H1 (cell line): Measurements from ENCODE around the gene FGF14. TPM values are rescaled to one million over a fixed set of nuclear protein-coding genes. Genes with fewer than 3 reads are reported as not detected.

ENCODE experiments used
- CTCF ChIA-PET: fragments of 300-600 bp; sonication (Branson Sonifier 250); formaldehyde crosslinking; loops from one replicate; lab custom pipeline; 2021; ENCODE audit not compliant: partially characterized antibody; lab: Charles Lee
- POLR2A ChIA-PET: fragments of 300-600 bp; sonication (Branson Sonifier 250); formaldehyde crosslinking; loops from one replicate; lab custom pipeline; 2021; ENCODE audit warnings: inconsistent platforms; ENCODE audit not compliant: partially characterized antibody; lab: Charles Lee
- DNase-seq, 2 experiments: peaks; one replicate each; pipeline versions ENCODE4 v3.0.0 to v3.0.0-alpha.2; 2010 to 2022; ENCODE audit warnings: low spot score in 2 of 2, low read depth in 1 of 2, mixed read lengths in 1 of 2
- FAIRE-seq: peaks from 2 replicates; lab custom pipeline; 2011; peaks lifted over from hg19 to GRCh38; lab: Jason Lieb, UNC
- H2AFZ ChIP-seq: 2 replicates; pipeline ENCODE4 v1.8.1; 2012; ENCODE audit warnings: low read length, inconsistent platforms
- H2AK5ac ChIP-seq: 2 replicates; pipeline ENCODE4 v1.6.1; 2013; ENCODE audit warnings: low read depth, low read length
- H2BK120ac ChIP-seq: replicated peaks from 2 replicates; pipeline ENCODE3; 2013; ENCODE audit warnings: low read depth, low read length, inconsistent platforms
- H2BK12ac ChIP-seq: 2 replicates; pipeline ENCODE4 v1.6.1; 2013; ENCODE audit warnings: low read depth, low read length
- H2BK15ac ChIP-seq: 2 replicates; pipeline ENCODE4 v1.6.1; 2013; ENCODE audit warnings: low read length
- H2BK20ac ChIP-seq: 2 replicates; pipeline ENCODE4 v1.6.1; 2013; ENCODE audit warnings: low read length
- H2BK5ac ChIP-seq: 2 replicates; pipeline ENCODE4 v1.6.1; 2013; ENCODE audit warnings: low read depth, low read length
- H3K14ac ChIP-seq: 2 replicates; pipeline ENCODE4 v1.6.1; 2013; ENCODE audit warnings: inconsistent platforms; ENCODE audit not compliant: insufficient read length
- H3K18ac ChIP-seq: 2 replicates; pipeline ENCODE4 v1.6.1; 2013; ENCODE audit warnings: low read length; ENCODE audit errors: extremely low read depth
- H3K23ac ChIP-seq: 2 replicates; pipeline ENCODE4 v1.6.1; 2013; ENCODE audit warnings: inconsistent platforms; ENCODE audit not compliant: insufficient read length
- H3K23me2 ChIP-seq: 2 replicates; pipeline ENCODE4 v1.6.1; 2013; ENCODE audit warnings: low read depth, low read length
- H3K27ac ChIP-seq: 2 replicates; pipeline ENCODE4 v1.6.1; 2011; ENCODE audit warnings: low read depth, low read length, inconsistent platforms
- H3K27me3 ChIP-seq, 4 experiments: replicated peaks in 1 of 4; 1 replicate in 1 of 4; 2 replicates in 3 of 4; pipeline versions ENCODE4 v1.6.1 to v1.8.1; 2011 to 2013; ENCODE audit warnings: low read length in 3 of 4, mild to moderate bottlenecking in 3 of 4, inconsistent platforms in 2 of 4, mixed read lengths in 2 of 4, moderate library complexity in 1 of 4; ENCODE audit not compliant: control insufficient read depth in 3 of 4, insufficient read depth in 3 of 4; ENCODE audit errors: extremely low read depth in 1 of 4
- H3K36me3 ChIP-seq, 4 experiments: 2 replicates each; pipeline versions ENCODE4 v1.6.1 to v1.8.1; 2011 to 2013; ENCODE audit warnings: mild to moderate bottlenecking in 4 of 4, low read length in 3 of 4, moderate library complexity in 2 of 4, control low read depth in 1 of 4, inconsistent platforms in 1 of 4; ENCODE audit not compliant: insufficient read depth in 4 of 4, control insufficient read depth in 2 of 4
- H3K4ac ChIP-seq: replicated peaks from 2 replicates; pipeline ENCODE3; 2013; ENCODE audit warnings: low read length, low read depth, mixed read lengths, inconsistent platforms; ENCODE audit not compliant: insufficient read length
- H3K4me1 ChIP-seq, 4 experiments: replicated peaks in 1 of 4; 1 replicate in 1 of 4; 2 replicates in 3 of 4; pipeline versions ENCODE4 v1.6.1 to v1.8.1; 2011 to 2013; ENCODE audit warnings: low read length in 3 of 4, inconsistent platforms in 2 of 4, mixed read lengths in 1 of 4; ENCODE audit not compliant: insufficient read depth in 4 of 4, control insufficient read depth in 3 of 4
- H3K4me2 ChIP-seq, 2 experiments: 2 replicates each; pipeline versions ENCODE4 v1.6.1 to v1.8.1; 2011 to 2013; ENCODE audit warnings: low read depth in 2 of 2, low read length in 2 of 2, control low read depth in 1 of 2, inconsistent platforms in 1 of 2, mild to moderate bottlenecking in 1 of 2; ENCODE audit not compliant: insufficient read depth in 1 of 2
- H3K4me3 ChIP-seq, 4 experiments: fragments of 200-600, 300-600 bp in 1 of 4; sonication (generic), shearing (Covaris generic), sonication (Bioruptor Twin) in 1 of 4; 2 replicates each; pipeline versions ENCODE4 v1.5.1 to v1.8.1; 2011 to 2016; ENCODE audit warnings: low read length in 4 of 4, low read depth in 3 of 4, control low read depth in 2 of 4, inconsistent platforms in 2 of 4, mild to moderate bottlenecking in 2 of 4, mixed read lengths in 1 of 4, moderate library complexity in 1 of 4; ENCODE audit not compliant: insufficient read depth in 2 of 4; ENCODE audit errors: extremely low read depth in 1 of 4
- H3K56ac ChIP-seq: replicated peaks from 2 replicates; pipeline ENCODE3; 2013; ENCODE audit warnings: low read depth, mild to moderate bottlenecking, mixed read lengths, low read length, inconsistent platforms; ENCODE audit not compliant: insufficient read length
- H3K79me1 ChIP-seq: 2 replicates; pipeline ENCODE4 v1.6.1; 2013; ENCODE audit warnings: low read depth, low read length, control low read depth
- H3K79me2 ChIP-seq, 2 experiments: 2 replicates each; pipeline versions ENCODE4 v1.6.1 to v1.8.1; 2012 to 2013; ENCODE audit warnings: low read length in 2 of 2, mild to moderate bottlenecking in 2 of 2, inconsistent platforms in 1 of 2; ENCODE audit not compliant: insufficient read depth in 2 of 2, control insufficient read depth in 1 of 2
- H3K9ac ChIP-seq, 4 experiments: replicated peaks in 1 of 4; 1 replicate in 1 of 4; 2 replicates in 3 of 4; pipeline versions ENCODE4 v1.6.1 to v1.8.1; 2011 to 2013; ENCODE audit warnings: low read depth in 3 of 4, low read length in 3 of 4, control low read depth in 2 of 4, mild to moderate bottlenecking in 2 of 4, moderate library complexity in 2 of 4, inconsistent platforms in 1 of 4; ENCODE audit errors: extremely low read depth in 1 of 4
- H3K9me3 ChIP-seq, 2 experiments: 2 replicates each; pipeline versions ENCODE4 v1.6.1 to v1.8.1; 2012 to 2013; ENCODE audit warnings: mild to moderate bottlenecking in 2 of 2, moderate library complexity in 2 of 2, control low read depth in 1 of 2, inconsistent platforms in 1 of 2, low read depth in 1 of 2, low read length in 1 of 2, mixed read lengths in 1 of 2; ENCODE audit not compliant: insufficient read depth in 2 of 2
- H4K20me1 ChIP-seq, 2 experiments: replicated peaks in 1 of 2; 2 replicates each; pipeline versions ENCODE3 to v1.8.1; 2011 to 2013; ENCODE audit warnings: inconsistent platforms in 2 of 2, low read length in 2 of 2, mild to moderate bottlenecking in 1 of 2; ENCODE audit not compliant: insufficient read depth in 2 of 2, control insufficient read depth in 1 of 2
- H4K5ac ChIP-seq: 2 replicates; pipeline ENCODE4 v1.6.1; 2013; ENCODE audit warnings: low read length, low read depth, mixed read lengths, inconsistent platforms; ENCODE audit not compliant: insufficient read length
- H4K8ac ChIP-seq: 2 replicates; pipeline ENCODE4 v1.8.0; 2013; ENCODE audit warnings: mild to moderate bottlenecking, moderate library complexity, low read length, inconsistent platforms; ENCODE audit not compliant: insufficient read depth; ENCODE audit errors: extremely low read depth
- H4K91ac ChIP-seq: replicated peaks from 2 replicates; pipeline ENCODE3; 2013; ENCODE audit warnings: low read length, mixed read lengths, inconsistent platforms; ENCODE audit not compliant: insufficient read length
- BCL11A ChIP-seq, 2 experiments: IDR thresholded peaks; one replicate each; pipeline ENCODE4 v1.6.1; 2011; ENCODE audit warnings: low read depth in 2 of 2, low read length in 2 of 2, mild to moderate bottlenecking in 2 of 2
- CEBPB ChIP-seq: IDR thresholded peaks from 2 replicates; pipeline ENCODE4 v1.6.1; 2012; ENCODE audit warnings: low read depth, low read length
- JUN ChIP-seq: IDR thresholded peaks from 2 replicates; pipeline ENCODE4 v1.6.1; 2011; ENCODE audit warnings: low read depth, mild to moderate bottlenecking, improper control_type of control experiment, low read length
- NANOG ChIP-seq: IDR thresholded peaks from 2 replicates; pipeline ENCODE4 v1.6.1; 2011; ENCODE audit warnings: low read length, low read depth, mild to moderate bottlenecking, inconsistent platforms; ENCODE audit not compliant: insufficient read depth, poor library complexity, severe bottlenecking
- POLR2A ChIP-seq, 2 experiments: IDR thresholded peaks; 1 replicate in 1 of 2; 2 replicates in 1 of 2; pipeline ENCODE4 v1.6.1; 2011; ENCODE audit warnings: low read depth in 2 of 2, low read length in 2 of 2, mild to moderate bottlenecking in 2 of 2; ENCODE audit errors: control extremely low read depth in 1 of 2
- POLR2AphosphoS5 ChIP-seq: IDR thresholded peaks from 2 replicates; pipeline ENCODE4 v1.6.1; 2011; ENCODE audit warnings: low read depth, low read length
- SRF ChIP-seq: IDR thresholded peaks from 2 replicates; pipeline ENCODE4 v1.6.1; 2011; ENCODE audit warnings: mild to moderate bottlenecking, low read depth, low read length, moderate library complexity
- WGBS, 2 experiments: shearing (Covaris generic) in 1 of 2; methylation state at CpG; one replicate each; pipeline versions ENCODE4 v1.1.6 to v1.1.7; 2013 to 2015; ENCODE audit warnings: low lambda C conversion rate in 2 of 2, mixed read lengths in 2 of 2, inconsistent platforms in 1 of 2, low coverage in 1 of 2, missing lambda C conversion rate in 1 of 2; ENCODE audit not compliant: insufficient replicate concordance in 2 of 2, insufficient coverage in 1 of 2, insufficient read length in 1 of 2; ENCODE audit errors: extremely low coverage in 1 of 2, missing lambda C conversion rate in 1 of 2; 5-methylcytosine and 5-hydroxymethylcytosine counted together
- polyA plus RNA-seq, 7 experiments: library from polyadenylated mRNA; depleted of rRNA in 3 of 7; stranded (reverse) in 5 of 7; unstranded in 2 of 7; fragments of >200 nt in 5 of 7; fragments of 200-250 nt in 2 of 7; gene quantifications; 1 replicate in 5 of 7; 2 replicates in 1 of 7; 4 replicates in 1 of 7; pipeline versions ENCODE4 v1.2.1 to v1.2.3, GENCODE V29; 2011 to 2013; ENCODE audit warnings: missing spikeins in 2 of 7, mixed read lengths in 2 of 7
- total RNA-seq: library from RNA; stranded (reverse); fragmentation: NEBNext Ultra II Directional; extraction: Animal tissue kit (Norgen Biotek cat#: 25700); gene quantifications from 2 replicates; pipeline ENCODE4 v1.2.1, GENCODE V29; 2021

Gene FGF14
- total and polyA plus RNA-seq, 2 of the 8 experiments (the other 6 are each of a cell fraction or from before 2014, with no cell fraction given) = 0.05 to 0.58 TPM

GRCh38 chr13:101996954-101997353 lies 404.9 kb downstream of the FGF14 start:
- H3K4me3 ChIP-seq = no peak overlapping the region
- H3K56ac ChIP-seq = no peak overlapping the region
- H2BK12ac ChIP-seq = no peak overlapping the region
- no peak overlapping the region for H3K9ac ChIP-seq
- FAIRE-seq (no peak), DNase-seq (no peak)
- H3K4ac ChIP-seq = no peak overlapping the region
- H3K9me3 ChIP-seq = no peaks in the 10 kb centered on the region
- CTCF ChIA-PET = interaction anchor here (1.3 to 2.5 kb wide), 3 partner anchors 22 to 94 kb away, joined by 4 to 5 read pairs (median 5); no protein-coding TSS in a partner anchor
- H3K36me3 ChIP-seq = no peaks in the 10 kb centered on the region
- H3K27me3 ChIP-seq = no peaks in the 10 kb centered on the region
- H2BK120ac ChIP-seq = no peak overlapping the region
- H2BK15ac ChIP-seq = no peak overlapping the region
- no peak overlapping the region for H2AFZ ChIP-seq
- H3K23me2 ChIP-seq = no peaks in the 10 kb centered on the region
- POLR2A ChIA-PET = no interaction called here
- H3K14ac ChIP-seq = no peak overlapping the region
- H3K4me2 ChIP-seq = no peak overlapping the region
- H4K8ac ChIP-seq = no peak overlapping the region
- H3K79me1 ChIP-seq = no peaks in the 10 kb centered on the region
- no peaks in the 10 kb centered on the region for H4K20me1 ChIP-seq
- H3K18ac ChIP-seq = no peak overlapping the region
- TF ChIP-seq SRF (no peak), JUN (no peak), CEBPB (no peak), POLR2A (IDR thresholded peaks at IDR 0.05; ENCODE audit: control extremely low read depth in 1 of 2, low read depth in 2 of 2, low read length in 2 of 2) (no peak), BCL11A (IDR thresholded peaks at IDR 0.05; ENCODE audit: low read depth in 2 of 2, low read length in 2 of 2) (no peak), POLR2AphosphoS5 (no peak), NANOG (no peak)
- H3K79me2 ChIP-seq = no peaks in the 10 kb centered on the region
- H2AK5ac ChIP-seq = no peak overlapping the region
- no peaks in the 10 kb centered on the region for H3K4me1 ChIP-seq
- no peak overlapping the region for H4K91ac ChIP-seq
- H2BK5ac ChIP-seq = no peak overlapping the region
- 88% methylated on average over 3 of the region's 3 CpGs; no CpG with 5 or more reads in 1 of the 2 experiments for WGBS, 2 experiments
- H3K27ac ChIP-seq = no peak overlapping the region
- H3K23ac ChIP-seq = no peak overlapping the region
- no peak overlapping the region for H2BK20ac ChIP-seq
- no peak overlapping the region for H4K5ac ChIP-seq
